ENCODE measurements around the gene ONECUT2. TPM values are rescaled to one million over a fixed set of nuclear protein-coding genes. Genes with fewer than 3 reads are reported as not detected.

ONECUT2 gene
- polyA plus RNA-seq, 3 donors from 2014 or later, result not detected

DNA sequence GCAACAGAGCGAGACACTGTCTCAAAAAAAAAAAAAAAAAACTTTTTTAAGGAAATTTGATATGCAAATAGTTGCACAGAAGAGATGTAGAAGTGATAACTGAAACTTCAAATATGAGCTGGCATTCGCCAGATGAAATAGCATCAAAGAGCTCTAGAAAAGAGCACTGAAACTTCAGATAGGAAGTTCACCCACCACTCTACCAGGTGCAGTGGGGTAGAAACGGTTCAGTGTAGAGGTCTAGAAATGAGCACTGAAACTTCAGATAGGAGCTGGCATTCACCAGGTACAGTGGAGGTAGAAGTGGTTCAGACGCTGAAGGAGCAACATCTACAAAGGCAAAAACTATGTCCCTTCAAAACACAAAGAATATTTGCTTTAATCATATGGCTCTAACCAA is 9.0 kb upstream of the ONECUT2 start:
- peaks cover 7 to 38% (median 16%) of the 10 kb centered on the region in 6 donors for H3K9me3 Mint-ChIP-seq
- peaks cover 28 to 43% (median 35%) of the 10 kb centered on the region in 3 donors for H3K27me3 Mint-ChIP-seq (ENCODE audit: low read depth in 3 of 3)
- H3K27ac Mint-ChIP-seq, result no peak overlapping the region
- DNase-seq, result no peak
- peak overlapping the region in 1 of 5 donors; percentile 56 for H3K4me3 Mint-ChIP-seq
- peaks cover 9 to 22% of the 10 kb centered on the region in 2 donors for H3K4me1 Mint-ChIP-seq
- H3K36me3 Mint-ChIP-seq, result peaks cover 3 to 8% (median 7%) of the 10 kb centered on the region in 3 donors

DNA sequence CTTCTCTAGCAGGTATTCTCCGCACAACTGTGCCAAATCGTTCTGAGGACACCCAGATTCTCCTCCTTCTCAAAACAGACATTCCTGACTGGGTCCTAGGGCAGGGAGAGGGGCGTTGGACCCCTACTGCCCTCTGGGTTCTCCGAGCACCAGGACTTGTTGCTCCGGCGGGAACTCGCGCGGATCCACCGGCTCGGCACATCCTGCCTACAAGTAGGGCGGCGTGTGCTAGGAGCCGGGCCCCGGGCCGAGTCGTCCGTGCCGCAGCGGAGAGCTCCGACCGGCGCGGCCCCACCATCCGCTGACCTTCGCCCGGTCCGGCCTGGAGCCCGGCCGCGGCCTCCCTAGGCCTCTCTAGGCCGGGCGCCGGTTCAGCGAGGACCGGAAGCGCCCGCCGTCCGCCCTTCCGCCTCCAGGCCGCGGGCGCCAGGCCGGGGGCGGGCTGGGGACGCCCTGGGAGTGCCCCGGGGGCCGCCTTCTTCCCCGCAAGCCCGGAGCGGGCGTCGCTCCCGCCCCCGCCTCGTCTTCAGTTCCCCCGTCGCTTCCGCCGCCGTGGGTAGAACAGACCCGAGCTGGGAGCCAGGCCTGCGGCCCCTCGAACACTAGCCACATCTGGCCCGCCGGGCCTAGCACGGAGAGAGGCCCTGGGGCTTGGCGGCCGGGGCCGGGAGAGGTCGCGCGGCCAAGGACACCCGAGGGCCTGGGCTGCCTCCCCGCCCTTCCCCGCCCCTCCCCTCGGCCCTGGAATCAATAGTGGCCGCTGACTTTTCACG is 7.6 kb upstream of the ONECUT2 start:
- DNase-seq, result no peak
- H3K27ac Mint-ChIP-seq, result no peak overlapping the region

DNA sequence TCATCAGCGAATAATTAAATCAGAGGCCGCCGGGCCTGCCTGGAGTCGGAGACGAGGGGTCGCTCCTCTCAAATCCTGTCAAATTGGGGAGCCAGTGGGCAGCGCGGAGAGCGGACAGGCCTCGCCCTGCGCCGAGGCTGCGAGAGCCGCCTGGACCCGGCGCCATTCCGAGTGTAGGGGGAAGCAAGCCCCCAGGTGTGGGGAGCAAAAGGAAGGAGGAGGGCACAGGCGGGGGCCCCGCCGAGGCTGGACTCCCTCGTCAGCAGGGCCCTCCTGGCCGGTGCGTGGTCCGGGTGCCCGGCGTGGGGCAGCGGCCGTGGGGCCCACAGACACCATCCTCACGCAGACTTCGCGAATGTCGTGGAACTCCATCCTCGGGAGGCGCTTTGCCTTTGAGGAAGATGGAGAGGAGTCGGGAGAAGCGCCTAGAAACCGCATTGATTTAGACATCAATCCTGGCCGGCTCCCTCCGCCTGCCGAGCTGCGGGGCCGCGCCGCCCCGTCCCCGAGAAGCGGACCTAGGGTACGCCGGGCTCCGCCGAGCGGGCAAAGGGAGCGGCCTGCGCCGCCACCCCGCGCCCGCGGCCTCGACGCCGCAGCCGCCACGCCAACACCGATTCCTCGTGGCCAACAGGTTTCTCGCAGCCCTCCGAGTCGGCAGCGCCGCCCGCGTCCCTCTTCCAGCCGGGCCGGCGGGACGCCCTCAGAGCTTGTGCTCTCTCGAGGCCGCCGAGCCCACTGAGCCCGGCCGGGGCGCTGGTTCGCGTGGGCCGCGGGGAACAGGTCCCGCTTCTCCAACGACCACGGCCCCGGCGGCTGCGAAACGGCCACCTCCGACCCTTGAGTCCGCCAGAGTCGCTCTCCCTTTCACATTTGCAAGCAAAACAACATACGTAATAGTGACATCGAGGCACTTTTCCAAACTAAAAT is 6.7 kb upstream of the ONECUT2 start:
- Mint-ChIP-seq H3K4me1 (peaks cover 9 to 22% of the 10 kb centered on the region in 2 donors), H3K4me3 (peak overlapping the region; percentile 27 to 73 (median 50)), H3K9me3 (peaks cover 7 to 49% (median 22%) of the 10 kb centered on the region in 6 donors)

More for the DNA sequence above, 7.6 kb upstream of the ONECUT2 start:
- H3K9me3 Mint-ChIP-seq, result peaks cover 7 to 44% (median 18%) of the 10 kb centered on the region in 6 donors
- peaks cover 7 to 8% (median 7%) of the 10 kb centered on the region in 3 donors for H3K36me3 Mint-ChIP-seq
- peaks cover 31 to 54% (median 38%) of the 10 kb centered on the region in 3 donors for H3K27me3 Mint-ChIP-seq (ENCODE audit: low read depth in 3 of 3)
- peaks cover 9 to 22% of the 10 kb centered on the region in 2 donors for H3K4me1 Mint-ChIP-seq
- H3K4me3 Mint-ChIP-seq, result peak overlapping the region; percentile 42 to 62 (median 56)

DNA sequence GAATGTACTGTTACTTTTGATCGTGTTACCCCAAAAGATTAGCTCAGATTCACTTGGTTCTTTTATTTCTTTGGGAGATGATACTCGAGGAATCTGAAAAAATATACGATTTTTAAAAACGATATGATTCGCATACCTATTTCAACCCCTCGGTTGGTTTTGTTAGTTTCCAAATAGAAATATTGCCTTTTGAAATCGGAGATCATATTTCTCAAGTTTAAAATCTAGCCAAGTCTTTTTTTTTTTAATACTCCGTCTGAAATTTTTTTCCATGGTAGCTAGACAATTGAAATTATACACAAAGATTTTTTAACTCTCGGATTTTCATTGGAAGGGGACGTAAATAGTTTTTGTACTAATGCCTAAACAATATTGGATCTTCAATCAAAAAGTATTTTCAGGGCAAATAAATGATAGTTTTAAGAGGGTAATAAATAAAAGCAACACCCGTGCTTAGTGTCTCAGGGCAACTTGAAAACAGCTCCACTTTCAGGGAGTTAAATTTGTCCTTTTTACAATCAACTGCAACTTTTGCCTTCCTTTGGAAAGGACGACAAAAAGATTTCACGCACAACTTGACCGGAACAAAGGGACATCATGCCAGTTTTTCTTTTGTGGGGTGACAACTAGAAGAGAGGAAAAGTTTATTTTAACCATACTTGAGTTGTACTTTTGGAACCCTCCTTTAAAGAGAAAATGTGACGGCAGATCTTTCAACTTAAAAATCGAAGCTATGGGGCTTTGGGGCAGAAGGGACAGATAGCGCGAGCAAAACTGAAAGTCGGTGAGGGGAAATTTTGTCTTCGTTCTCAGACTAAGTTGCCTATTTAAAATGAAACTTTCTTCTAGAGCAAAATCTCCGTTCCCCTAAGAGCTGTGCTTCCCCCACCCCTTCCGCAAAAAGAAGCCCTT is 5.8 kb upstream of the ONECUT2 start:
- H3K27ac Mint-ChIP-seq, result no peak overlapping the region
- H3K4me1 Mint-ChIP-seq, result peaks cover 12 to 26% of the 10 kb centered on the region in 2 donors
- peaks cover 7 to 8% (median 7%) of the 10 kb centered on the region in 3 donors for H3K36me3 Mint-ChIP-seq
- DNase-seq, result no peak
- H3K9me3 Mint-ChIP-seq, result peaks cover 9 to 55% (median 22%) of the 10 kb centered on the region in 6 donors
- peak overlapping the region; percentile 36 to 73 (median 63) for H3K4me3 Mint-ChIP-seq
- H3K27me3 Mint-ChIP-seq (ENCODE audit: low read depth in 3 of 3), result peaks cover 28 to 72% (median 52%) of the 10 kb centered on the region in 3 donors

More for the DNA sequence above, 6.7 kb upstream of the ONECUT2 start:
- Mint-ChIP-seq H3K36me3 (peaks cover 7 to 8% (median 7%) of the 10 kb centered on the region in 3 donors), H3K27ac (no peak overlapping the region), H3K27me3 (ENCODE audit: low read depth in 3 of 3) (peaks cover 29 to 63% (median 45%) of the 10 kb centered on the region in 3 donors)
- no peak for DNase-seq

DNA sequence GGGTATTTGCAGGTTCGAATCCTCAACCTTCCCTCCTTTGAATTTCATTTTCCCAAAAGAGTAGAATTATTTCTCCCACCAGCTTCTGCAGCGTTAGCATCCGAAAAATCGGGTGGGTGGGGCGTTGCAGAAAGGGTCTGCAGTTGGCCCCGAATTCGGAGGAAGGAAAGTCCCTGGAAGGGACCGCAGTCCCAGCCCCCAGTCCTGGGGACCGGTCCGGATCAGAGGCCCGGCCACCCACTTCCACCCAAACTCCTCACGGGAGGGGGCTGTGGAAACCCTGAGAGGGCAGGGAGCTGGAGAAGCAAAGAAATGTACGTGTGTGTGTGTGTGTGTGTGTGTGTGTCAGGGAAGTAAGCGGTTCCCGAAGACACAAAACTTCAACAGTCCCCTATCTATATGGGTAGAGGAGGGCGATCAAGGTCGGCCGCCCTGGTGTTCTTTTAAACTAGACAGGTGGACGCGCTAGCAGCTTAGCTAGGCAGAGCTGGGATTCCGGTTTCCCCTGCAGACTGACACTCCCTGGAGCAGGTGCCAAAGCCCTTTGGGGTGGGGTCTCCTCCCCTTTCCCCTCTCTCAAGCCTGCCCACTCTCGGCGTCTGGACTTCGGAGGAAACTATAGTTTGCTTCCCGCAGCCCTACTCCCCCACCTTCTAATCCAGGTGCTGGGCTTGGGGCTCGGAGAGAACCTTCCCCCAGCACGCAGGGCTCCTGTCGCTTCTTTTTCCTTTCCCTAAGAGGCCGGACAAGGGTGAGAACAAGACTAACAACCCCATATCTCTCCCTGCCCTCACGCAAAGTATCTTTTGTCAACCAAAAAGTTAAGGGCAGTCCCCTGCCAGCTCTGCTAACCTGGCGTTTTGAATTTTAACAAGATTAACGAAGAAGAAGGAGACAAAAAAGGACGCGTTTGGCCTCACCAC is 4.8 kb upstream of the ONECUT2 start:
- Mint-ChIP-seq H3K27ac (no peak overlapping the region), H3K36me3 (peaks cover 7 to 8% (median 7%) of the 10 kb centered on the region in 3 donors), H3K27me3 (ENCODE audit: low read depth in 3 of 3) (peaks cover 23 to 69% (median 57%) of the 10 kb centered on the region in 3 donors), H3K4me3 (peak overlapping the region in 4 of 5 donors; percentile 27 to 73 (median 62)), H3K4me1 (peaks cover 14 to 29% of the 10 kb centered on the region in 2 donors), H3K9me3 (peaks cover 9 to 55% (median 22%) of the 10 kb centered on the region in 6 donors)
- no peak for DNase-seq

DNA sequence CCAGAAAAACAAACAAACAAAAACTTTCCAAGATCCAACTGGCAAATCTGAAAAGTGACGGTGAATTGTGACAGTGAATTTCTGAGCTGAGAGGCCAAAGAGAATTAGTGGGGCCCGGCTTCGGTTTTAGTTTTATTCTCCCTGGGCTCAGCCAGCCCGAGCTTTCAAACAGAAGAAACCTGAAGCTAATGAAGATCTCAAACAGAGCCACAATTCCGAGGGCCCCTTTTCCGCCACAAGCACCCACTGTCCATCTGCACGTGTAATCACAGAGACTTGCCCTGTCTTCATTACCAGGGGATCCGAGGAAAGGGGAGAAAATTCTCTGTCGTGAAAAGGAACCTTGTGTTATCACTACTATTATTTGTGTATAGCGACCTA is 4.2 kb upstream of the ONECUT2 start:
- Mint-ChIP-seq H3K27me3 (ENCODE audit: low read depth in 3 of 3) (peaks cover 20 to 70% (median 60%) of the 10 kb centered on the region in 3 donors), H3K9me3 (peaks cover 9 to 55% (median 21%) of the 10 kb centered on the region in 6 donors), H3K27ac (no peak overlapping the region)

DNA sequence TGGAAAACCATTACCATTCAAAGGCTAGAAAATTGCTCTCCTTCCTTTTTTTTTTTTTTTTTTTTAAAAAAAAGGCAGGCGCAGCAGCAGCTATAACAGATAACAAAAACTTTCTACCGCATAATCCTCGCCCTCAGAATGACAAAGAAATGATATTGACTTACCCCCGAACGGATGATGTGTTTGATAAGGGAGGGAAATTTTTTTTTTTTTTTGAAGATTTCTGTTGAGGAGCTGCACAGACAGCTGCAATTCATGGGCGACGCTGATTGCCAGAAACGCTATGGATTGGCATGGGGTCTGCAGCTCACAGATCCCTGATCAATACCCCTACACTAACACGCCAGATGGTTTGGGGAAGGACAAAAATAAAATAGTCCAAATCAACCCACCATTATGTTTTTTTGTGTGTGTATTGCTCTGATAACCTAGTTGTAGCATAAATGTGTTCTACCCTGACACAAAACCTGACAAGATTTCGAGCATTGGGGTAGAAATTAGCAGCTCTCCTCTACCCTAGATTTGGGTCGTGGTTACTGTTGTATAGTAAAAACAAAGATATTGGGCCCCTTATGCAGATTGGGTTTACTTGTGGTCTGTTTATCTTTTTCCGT is 3.6 kb upstream of the ONECUT2 start:
- no peak for DNase-seq
- Mint-ChIP-seq H3K4me1 (peaks cover 17 to 29% of the 10 kb centered on the region in 2 donors), H3K27me3 (ENCODE audit: low read depth in 3 of 3) (peaks cover 22 to 69% (median 65%) of the 10 kb centered on the region in 3 donors), H3K4me3 (no peak overlapping the region), H3K27ac (no peak overlapping the region), H3K9me3 (peaks cover 9 to 50% (median 21%) of the 10 kb centered on the region in 6 donors), H3K36me3 (peaks cover 4 to 8% (median 7%) of the 10 kb centered on the region in 3 donors)

More for the DNA sequence above, 4.2 kb upstream of the ONECUT2 start:
- DNase-seq, result no peak
- H3K4me3 Mint-ChIP-seq, result peak overlapping the region in 2 of 5 donors; percentile 2 to 20
- H3K36me3 Mint-ChIP-seq, result peaks cover 4 to 8% (median 7%) of the 10 kb centered on the region in 3 donors
- H3K4me1 Mint-ChIP-seq, result peaks cover 15 to 29% of the 10 kb centered on the region in 2 donors

DNA sequence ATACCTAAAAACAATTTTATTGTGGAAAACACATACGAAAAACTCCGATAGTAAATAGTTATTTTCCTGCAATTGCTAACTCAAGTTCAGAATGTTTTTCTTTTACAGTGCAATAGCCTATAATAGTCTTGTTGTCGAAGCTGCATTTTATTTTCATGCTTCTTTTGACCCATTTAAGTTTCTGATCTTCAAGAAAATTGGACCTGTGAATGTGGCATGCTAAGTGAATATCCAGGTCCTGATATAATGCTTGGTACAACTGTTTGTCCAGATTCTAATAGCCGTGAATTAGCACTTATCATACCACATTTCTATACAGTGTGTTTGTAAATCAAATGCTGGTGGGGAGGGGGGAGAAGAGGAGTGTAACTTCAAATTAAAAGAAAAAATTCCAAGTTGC is 3.0 kb upstream of the ONECUT2 start:
- peaks cover 10 to 50% (median 20%) of the 10 kb centered on the region in 6 donors for H3K9me3 Mint-ChIP-seq
- H3K27ac Mint-ChIP-seq, result no peak overlapping the region
- H3K36me3 Mint-ChIP-seq, result peaks cover 7 to 8% (median 7%) of the 10 kb centered on the region in 3 donors
- peaks cover 22 to 30% of the 10 kb centered on the region in 2 donors for H3K4me1 Mint-ChIP-seq
- no peak overlapping the region for H3K4me3 Mint-ChIP-seq
- peaks cover 24 to 70% (median 67%) of the 10 kb centered on the region in 3 donors for H3K27me3 Mint-ChIP-seq (ENCODE audit: low read depth in 3 of 3)
- no peak for DNase-seq

DNA sequence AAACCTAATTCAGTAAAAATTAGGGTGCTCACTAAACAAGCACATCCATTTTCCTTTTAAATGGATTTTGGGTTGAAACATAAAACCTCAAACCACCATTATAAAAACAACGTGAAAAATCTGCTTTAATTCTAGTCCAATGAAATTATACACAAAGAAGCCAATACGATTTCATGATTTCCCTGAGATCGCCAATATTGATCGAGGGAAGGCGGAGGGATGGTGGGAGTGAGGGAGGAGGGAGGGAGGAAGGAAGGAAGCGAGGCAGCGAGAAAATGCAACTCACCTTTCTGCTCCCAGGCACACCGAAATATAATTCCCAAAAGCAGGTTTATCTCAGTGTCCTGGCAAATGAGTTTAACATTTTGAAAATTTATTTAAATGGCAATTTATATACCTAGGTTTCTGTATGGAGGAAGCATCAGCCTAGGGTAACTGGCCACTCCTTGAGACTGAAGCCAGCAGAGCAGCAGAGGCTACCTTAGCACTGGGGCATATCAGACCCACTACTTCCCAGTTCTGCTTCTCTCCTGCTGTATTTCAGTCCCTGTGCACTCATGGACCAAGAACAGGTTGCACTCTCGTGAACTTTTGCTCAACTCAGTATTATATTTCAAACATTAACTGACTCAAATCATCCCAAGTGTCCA is 2.3 kb upstream of the ONECUT2 start:
- peaks cover 7 to 9% (median 8%) of the 10 kb centered on the region in 3 donors for H3K36me3 Mint-ChIP-seq
- H3K4me3 Mint-ChIP-seq, result peak overlapping the region in 2 of 5 donors; percentile 7 to 18
- H3K27me3 Mint-ChIP-seq (ENCODE audit: low read depth in 3 of 3), result peaks cover 28 to 70% (median 68%) of the 10 kb centered on the region in 3 donors
- H3K27ac Mint-ChIP-seq, result no peak overlapping the region
- H3K9me3 Mint-ChIP-seq, result peaks cover 9 to 52% (median 19%) of the 10 kb centered on the region in 6 donors
- DNase-seq, result no peak
- H3K4me1 Mint-ChIP-seq, result peaks cover 25 to 28% of the 10 kb centered on the region in 2 donors

DNA sequence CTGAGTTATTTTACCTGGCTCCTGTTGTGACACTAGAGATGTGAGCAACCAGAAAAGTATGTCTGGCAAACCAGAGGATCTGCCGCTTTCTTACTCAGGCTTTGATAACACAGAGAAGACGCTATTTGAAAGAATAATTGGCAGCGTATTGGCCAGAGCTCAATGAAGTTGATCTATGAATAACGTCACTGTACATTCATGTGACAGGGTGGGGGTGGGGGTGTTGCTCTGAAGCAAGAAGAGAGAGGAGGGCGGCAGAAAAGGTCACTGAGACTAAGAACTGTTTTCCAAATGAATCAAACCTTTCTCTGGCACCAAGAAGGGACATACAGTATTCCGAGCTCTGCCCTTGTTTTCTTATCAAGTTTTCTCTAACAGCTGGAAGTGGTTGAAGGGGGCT is 1.7 kb upstream of the ONECUT2 start:
- peaks cover 9 to 53% (median 20%) of the 10 kb centered on the region in 6 donors for H3K9me3 Mint-ChIP-seq
- H3K36me3 Mint-ChIP-seq, result peaks cover 7 to 9% (median 8%) of the 10 kb centered on the region in 3 donors
- peak overlapping the region in 3 of 5 donors; percentile 0 to 18 (median 7) for H3K4me3 Mint-ChIP-seq
- peaks cover 25 to 28% of the 10 kb centered on the region in 2 donors for H3K4me1 Mint-ChIP-seq
- H3K27ac Mint-ChIP-seq, result no peak overlapping the region
- peaks cover 32 to 74% (median 72%) of the 10 kb centered on the region in 3 donors for H3K27me3 Mint-ChIP-seq (ENCODE audit: low read depth in 3 of 3)
- no peak for DNase-seq

All from immature natural killer cell (primary cell).